Endometrial microvascular endothelial cells (primary cell): ENCODE results near the gene DMAC2L. TPM values are rescaled to one million over a fixed set of nuclear protein-coding genes. Genes with fewer than 3 reads are reported as not detected.
"Not testable (repeated sequence)": the region's sequence is repeated elsewhere in the genome, so short reads cannot be mapped to it uniquely, and the experiment has no call there.

Source experiments
- in situ Hi-C: cut with HindIII; loops from 2 replicates; pipeline ENCODE4 v1.10.0; 2017; ENCODE audit warnings: low sequenced_read_pairs, low pct_unique_long_range_greater_than_20kb; ENCODE audit errors: inconsistent ontology term
- total RNA-seq: library from RNA; depleted of rRNA; stranded (reverse); fragments of >200 nt; gene quantifications from one replicate; pipeline ENCODE4 v1.2.3, GENCODE V29; 2015; ENCODE audit errors: inconsistent ontology term

The DMAC2L gene
- total RNA-seq, 1 donor from 2014 or later = 1.8 TPM

DNA sequence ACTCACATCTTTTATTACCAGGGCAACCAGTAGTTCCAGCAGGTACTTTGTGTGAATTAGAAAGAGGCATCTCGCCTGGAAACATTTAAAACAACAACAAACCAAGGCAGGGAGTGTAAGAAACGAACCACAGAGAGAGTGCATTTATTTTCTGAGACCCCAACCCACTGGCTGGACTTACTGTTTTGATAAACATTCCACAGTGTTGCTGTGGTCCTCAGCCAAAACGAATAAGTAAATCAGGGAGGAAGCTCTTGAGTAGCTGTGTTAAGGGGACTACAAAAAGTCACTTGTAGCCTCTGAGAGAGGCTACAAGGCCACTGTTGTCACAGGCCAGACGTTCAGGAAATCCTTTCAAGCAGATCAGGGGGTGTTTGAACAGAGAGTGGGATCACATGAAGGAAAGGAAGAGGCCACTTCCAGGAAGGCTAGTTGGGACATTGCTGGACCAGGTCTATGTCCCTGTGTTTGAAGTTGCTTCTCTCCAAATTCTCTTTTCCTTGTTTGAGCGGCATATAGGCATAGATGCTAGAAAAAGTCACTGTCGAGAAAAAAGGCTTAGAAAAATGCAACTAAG is 33.8 kb downstream of the DMAC2L start:
- in situ Hi-C loops = loop anchor here (25.0 kb wide), 1 partner anchor 91 kb away; no protein-coding TSS in a partner anchor

DNA sequence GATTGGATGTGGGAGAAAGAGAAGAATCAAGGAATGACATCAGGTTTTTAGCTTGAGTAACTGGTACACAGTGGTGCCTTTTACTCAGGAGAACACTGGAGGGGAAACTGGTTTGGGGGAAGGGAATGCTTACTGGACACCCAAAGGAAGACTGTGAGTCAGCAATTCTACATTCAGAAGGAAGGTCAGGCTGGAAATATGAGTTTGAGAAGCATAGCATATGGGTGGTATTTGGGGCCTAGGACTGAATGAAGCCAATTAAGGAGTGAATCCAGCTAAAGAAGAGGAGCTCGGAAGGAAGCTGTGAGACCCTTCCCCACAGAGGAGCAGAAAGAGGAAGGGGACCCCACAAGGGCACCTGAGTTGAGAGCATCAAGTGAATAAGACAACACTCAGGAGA is 35.4 kb downstream of the DMAC2L start:
- in situ Hi-C loops = loop anchor here (25.0 kb wide), 1 partner anchor 90 kb away; no protein-coding TSS in a partner anchor

DNA sequence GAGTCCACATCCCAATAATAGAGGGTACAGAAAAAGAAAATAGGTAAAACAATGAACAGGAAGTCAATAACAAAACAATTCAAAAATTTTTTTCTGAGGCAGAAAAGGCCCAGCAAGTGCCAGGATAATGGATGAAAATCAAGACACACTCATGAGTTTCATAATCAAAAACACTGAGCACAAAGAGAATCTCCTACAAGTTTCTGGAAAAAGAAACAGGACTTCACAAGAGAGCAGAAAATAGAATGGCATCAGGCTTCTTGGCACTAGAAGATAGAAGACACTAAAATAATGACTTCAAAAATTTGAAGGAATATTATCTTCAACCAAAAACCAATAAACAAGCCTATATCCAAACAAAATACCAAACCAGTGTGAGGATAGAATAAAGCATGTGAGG is 36.8 kb downstream of the DMAC2L start:
- in situ Hi-C loops = loop anchor here (25.0 kb wide), 1 partner anchor 88 kb away; no protein-coding TSS in a partner anchor

DNA sequence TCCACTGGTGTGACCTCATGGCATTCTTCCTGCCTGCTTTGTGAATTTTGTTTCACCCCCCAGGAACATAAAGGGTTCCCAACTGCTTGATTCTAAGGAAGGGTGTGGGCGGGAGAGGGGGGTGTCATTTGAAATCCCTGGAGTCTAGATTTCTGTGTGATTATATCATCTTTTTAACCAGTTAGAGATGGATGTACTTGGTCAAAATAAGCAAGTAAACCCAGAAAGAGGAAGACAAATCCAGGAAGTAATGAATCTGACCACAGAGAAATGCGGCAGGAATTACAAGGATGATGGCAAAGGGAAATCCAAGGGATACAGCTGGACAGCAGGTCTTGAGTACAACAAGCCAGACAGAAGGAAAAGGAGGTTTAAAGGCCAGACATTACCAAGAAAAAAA is 38.9 kb downstream of the DMAC2L start:
- in situ Hi-C loops = no loop called here

DNA sequence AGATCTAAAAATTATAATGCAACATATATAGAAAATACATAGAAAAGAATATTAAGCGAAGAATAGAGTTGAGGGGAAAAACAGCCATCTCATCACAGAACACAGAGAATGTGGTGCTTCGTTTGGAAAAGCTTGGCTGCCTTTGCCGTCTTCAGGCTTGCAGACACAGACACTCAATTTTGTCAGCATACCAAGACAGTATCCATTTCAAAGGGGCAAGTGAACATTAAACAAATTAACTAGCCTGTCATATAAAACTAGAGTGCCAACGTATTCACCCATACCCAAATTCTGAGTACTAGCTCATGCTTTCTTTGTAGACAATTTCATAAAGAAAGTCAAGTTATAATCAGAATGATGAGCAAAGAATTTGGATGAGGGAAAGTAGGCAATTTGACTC is 40.5 kb downstream of the DMAC2L start:
- in situ Hi-C loops = no loop called here

DNA sequence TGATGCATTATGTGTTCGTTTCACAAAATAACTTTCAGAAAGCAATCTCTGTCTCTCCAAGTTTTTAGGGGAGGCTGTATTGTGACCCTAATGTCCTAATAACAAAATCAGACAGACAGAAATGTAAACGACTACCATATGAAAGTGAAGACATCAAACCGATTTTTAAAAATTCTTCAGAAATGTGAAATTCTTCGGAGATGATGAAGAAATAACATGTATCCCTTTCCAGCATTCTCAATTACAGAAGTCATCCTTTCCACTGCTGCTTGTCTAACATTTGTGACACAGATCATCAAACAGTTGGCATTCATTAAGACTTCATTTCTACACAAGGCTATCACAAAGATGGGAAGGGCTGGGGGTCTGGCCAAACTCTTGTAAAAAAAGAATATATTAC is 41.0 kb downstream of the DMAC2L start:
- in situ Hi-C loops = no loop called here

DNA sequence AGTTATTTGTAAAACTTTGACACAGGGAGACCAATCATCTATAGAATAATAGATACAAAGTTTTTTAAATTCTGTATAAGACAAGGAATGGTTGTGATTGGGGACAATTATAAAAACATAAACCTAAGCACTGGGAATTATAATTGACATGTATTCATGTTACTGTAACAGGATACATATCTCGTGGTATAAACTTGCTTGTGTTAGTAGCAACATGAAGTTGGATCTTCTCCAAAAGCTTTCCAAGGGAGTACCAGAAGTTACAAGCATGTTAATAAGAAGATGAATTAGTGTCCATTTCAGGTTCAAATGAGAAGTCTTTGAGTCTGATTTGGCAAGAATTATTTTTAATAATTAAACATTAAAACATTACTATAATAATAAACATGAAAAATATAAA is 42.4 kb downstream of the DMAC2L start:
- in situ Hi-C loops = no loop called here

DNA sequence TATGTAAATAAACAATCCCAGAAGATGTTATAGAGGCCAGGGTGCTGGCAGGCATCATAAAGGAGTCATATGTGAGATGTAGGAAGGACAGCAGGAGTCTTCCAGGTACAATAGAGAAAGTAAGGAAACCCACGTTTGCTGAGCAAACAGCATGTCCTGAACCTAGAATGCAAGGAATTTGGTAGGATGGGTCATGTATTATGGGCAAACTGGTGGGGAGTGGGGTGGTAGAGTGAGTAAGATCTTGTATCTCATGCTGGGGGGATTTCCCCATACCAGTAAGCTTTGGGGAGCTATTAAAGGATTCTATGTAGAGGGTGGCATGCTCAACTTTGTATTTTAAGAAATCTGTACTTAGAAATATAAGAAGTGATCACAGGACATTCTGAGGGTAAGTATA is 43.6 kb downstream of the DMAC2L start:
- in situ Hi-C loops = no loop called here

DNA sequence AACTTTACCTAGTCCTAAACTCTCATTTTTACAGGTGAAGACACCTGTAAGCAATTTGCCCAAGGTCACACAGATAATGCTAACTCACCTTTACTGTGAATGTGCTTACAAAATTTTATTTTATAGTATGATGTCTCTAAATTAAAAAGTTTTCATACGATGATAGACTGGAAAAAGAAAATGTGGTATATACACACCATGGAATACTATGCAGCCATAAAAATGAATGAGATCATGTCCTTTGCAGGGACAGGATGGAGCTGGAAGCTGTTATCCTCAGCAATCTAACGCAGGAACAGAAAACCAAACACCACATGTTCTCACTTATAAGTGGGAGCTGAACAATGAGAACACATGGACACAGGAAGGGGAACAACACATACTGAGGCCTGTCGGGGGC is 44.2 kb downstream of the DMAC2L start:
- in situ Hi-C loops = not testable (repeated sequence)

DNA sequence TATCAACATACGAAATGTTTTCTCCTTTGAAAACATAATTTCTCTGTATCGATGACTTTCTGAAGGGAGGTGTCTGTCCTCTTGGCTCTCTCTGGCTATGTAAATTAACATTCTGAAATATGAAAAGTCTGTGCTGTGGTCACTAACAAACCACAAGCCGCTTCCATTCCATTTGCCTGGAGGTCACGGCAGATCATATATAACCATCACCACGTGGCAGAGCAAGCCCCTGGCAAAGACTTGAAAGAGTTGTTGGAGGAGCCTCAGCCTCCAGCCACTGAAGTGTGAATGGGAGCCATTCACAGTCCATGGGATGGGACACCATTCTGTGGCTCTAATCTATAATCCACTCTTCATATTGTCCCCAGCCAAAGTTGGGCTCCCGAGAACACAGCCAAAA is 45.0 kb downstream of the DMAC2L start:
- in situ Hi-C loops = no loop called here

DNA sequence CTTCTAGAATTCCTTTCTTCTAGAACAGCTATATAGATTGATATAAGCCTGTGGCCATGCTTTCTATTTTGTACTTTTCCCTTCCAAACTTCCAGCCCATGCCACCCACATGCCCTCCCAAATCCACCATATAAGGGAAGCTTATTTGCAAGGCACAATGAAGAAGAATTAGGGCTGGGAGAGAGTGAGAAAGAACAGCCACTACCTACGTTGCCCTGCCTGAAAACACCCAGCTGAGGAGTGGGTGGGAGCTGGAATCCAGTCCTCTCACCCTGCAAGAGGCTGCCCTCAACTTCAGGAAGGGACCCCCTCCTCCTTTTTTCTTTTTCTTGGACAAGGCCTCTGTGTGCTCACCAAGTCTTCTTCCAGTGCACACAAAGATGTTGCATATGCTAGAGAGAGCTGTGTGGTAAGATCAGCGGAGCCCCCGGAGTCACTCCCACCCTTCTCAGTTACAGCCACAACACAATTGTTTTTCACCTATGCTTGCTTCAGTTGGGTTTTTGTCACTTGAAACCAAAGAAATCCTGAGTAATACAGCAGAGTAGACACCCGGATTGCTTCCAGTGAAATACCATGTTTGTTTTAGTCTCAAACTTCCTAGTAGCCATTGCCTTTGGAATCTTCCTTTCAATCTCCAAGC is 45.8 kb downstream of the DMAC2L start:
- in situ Hi-C loops = no loop called here

DNA sequence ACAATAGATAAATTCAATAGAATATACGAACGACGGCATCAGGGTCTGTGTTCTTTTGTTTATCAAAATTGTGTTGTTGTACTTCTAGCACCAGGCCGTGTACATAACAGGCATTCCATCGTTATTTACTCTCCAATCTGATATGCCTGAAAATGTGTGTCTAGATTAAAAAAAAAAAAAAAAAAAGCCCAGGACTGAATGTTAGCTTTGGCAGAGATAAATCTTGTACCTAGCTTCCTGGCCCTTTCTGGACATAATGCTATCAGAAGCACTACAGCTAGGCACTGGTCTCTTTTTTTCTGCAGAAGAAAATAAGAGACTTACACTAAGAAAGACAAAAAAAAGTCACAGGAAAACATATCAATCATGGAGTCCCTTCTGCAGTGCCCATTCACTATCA is 47.5 kb downstream of the DMAC2L start:
- in situ Hi-C loops = no loop called here

DNA sequence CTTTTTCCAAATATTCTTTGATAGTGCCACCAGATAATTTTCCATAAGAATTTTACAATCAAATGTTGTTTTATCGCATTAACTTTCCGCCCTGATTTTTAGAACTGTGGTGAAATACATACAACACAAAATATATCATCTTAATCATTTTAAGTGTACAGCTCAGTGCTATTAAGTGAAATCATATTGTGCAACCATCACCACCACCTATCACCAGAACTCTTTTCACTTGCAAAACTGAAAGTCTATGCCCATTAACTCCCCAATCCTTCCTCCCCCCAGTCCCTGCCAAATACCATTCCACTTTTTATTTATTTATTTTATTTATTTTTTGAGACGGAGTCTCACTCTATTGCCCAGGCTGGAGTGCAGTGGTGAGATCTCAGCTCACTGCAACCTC is 48.0 kb downstream of the DMAC2L start:
- in situ Hi-C loops = no loop called here

DNA sequence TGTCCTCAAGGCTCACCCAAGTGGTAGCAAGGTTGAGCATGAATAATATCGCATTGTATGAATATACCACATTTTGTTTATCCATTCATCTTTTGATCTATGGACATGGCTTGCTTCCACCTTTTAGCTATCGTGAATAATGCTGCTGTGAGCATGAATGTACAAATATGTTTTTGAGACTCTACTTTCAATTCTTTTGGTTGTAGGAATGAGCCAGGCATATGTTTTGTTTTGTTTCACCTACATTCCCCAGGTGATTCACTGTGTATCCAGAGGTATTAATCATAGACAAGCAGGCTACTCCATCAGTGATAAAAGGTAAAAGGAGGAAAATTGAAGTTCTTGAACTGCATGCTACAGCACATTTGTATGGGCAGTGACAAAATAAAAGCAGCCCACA is 48.7 kb downstream of the DMAC2L start:
- in situ Hi-C loops = no loop called here

DNA sequence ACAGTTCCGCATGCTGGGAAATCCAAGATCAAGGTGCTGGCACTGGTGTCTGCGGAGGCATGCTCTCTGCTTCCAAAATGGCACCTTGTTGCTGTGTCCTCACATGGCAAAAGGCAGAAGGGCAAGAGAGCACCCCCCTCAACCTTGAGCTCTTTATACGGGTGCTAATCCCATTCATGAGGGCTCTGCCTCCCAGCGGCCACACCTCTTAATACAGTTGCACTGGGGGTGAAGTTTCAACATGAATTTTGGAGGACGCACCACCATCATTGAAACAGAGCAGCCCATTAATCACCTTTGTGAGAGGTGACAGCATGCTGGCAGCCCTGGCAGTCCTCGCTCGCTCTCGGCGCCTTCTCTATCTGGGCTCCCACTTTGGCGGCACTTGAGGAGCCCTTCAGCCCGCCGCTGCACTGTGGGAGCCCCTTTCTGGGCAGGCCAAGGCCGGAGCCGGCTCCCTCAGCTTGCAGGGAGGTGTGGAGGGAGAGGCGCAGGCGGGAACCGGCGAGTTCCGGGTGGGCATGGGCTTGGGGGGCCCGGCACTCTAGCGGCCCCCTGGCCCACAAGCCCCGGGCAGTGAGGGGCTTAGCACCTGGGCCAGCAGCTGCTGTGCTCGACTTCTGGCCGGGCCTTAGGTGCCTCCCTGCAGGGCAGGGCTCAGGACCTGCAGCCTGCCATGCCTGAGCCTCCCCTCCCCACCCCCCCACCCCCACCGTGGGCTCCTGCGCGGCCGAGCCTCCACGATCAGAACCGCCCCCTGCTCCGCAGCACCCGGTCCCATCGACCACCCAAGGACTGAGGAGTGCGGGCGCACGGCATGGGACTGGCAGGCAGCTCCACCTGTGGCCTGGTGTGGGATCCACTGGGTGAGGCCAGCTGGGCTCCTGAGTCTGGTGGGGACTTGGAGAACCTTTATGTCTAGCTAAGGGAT is 49.6 kb downstream of the DMAC2L start:
- in situ Hi-C loops = not testable (repeated sequence)

DNA sequence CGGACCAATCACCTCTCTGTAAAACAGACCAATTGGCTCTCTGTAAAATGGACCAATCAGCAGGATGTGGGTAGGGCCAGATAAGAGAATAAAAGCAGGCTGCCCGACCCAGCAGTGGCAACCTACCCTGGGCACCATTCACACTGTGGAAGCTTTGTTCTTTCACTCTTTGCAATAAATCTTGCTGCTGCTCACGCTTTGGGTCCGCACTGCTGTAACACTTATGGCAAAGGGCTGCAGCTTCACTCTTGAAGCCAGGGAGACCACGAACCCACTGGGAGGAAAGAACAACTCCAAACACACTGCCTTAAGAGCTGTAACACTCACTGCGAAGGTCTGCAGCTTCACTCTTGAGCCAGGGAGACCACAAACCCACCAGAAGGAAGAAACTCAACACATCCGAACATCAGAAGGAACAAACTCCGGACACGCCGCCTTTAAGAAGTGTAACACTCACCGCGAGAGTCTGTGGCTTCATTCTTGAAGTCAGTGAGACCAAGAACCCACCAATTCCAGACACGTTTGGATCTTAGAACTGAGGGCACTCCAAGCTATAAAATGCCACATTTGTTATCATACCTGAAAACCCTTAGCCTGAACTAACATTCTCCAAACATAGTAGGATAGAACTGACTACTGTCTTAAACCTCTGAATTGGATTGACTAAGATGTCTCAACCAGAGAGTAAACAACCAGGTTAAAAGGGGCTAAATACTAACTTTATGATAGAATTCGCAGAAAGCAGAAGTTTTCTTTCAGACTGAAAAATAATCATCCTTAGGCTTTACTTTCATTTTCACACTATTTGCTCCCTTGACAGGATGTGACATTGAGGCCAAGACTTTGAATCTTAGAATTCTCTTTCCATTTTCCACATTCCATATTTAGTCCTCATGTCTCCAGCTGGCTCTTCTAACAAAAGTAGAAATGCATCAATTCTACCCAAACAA is 50.9 kb downstream of the DMAC2L start:
- in situ Hi-C loops = no loop called here

DNA sequence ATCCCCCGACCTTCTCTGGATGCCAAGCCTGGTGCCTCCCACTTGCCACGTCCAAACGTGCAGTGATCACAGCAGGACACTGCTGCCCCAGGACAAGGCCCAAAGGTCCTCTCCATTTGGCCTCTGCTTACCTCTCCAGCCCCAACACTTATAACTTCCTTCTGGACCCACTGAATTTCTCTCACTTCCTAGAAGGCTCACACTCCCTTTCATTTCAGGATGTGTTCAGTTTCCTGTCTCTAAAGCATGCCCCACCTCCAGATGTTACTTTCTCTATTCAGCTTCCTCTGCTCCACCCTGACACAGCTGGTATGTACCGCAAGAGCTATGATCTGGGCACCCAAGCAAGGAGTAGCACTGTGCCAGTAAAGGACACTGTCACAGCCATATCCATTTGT is 51.6 kb downstream of the DMAC2L start:
- in situ Hi-C loops = no loop called here

DNA sequence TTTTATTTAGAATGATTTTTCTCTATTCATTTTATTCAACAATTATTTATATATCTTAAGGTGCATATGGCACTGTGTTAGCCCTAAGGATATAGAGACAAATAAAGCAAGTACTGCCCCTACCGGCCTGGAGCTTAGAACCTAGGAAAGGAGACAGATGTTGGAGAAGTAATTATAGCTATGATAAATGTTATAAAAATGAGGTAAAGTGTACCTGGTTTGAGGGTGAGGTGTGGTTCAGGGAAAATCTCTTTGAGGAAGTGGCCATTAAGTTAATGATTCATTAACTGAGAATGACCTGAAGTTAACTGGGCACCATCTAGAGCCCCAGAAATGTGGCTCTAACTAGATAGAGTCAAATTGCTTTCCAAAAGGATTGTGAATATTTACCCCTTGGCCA is 52.7 kb downstream of the DMAC2L start:
- in situ Hi-C loops = no loop called here

DNA sequence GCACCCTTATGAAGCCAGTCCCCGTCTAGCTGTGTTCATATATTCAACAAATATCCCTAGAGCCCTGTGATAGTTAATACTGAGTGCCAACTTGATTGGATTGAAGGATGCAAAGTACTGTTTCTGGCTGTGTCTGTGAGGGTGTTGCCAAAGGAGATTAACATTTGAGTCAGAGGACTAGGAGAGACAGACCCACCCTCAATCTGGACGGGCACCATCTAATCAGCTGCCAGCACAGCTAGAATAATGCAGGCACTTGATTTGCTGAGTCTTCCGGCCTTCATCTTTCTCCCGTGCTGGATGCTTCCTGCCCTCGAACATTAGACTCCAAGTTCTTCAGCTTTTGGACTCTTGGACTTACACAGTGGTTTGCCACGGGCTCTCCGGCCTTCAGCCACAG is 53.4 kb downstream of the DMAC2L start:
- in situ Hi-C loops = not testable (repeated sequence)
